OCI-LY1 (cell line): ENCODE results near the gene DPM3.
"Not testable (repeated sequence)": the region's sequence is repeated elsewhere in the genome, so short reads cannot be mapped to it uniquely, and the experiment has no call there.

Experiments used
- H2AFZ ChIP-seq: fragments of 200-600 bp; sonication (generic), shearing (Covaris generic); 2 replicates; pipeline ENCODE4 v1.6.0; 2014; ENCODE audit warnings: antibody characterized with exemption, mild to moderate bottlenecking, low read length
- H3F3A ChIP-seq: fragments of 200-600 bp; sonication (generic), shearing (Covaris generic); 2 replicates; pipeline ENCODE4 v1.6.0; 2014; ENCODE audit warnings: mild to moderate bottlenecking, antibody characterized with exemption, low read length, moderate library complexity; ENCODE audit not compliant: insufficient read depth
- H3K27ac ChIP-seq: fragments of 200-600 bp; sonication (generic); 2 replicates; pipeline ENCODE4 v1.5.1; 2014; ENCODE audit warnings: low read length, mixed run types, mild to moderate bottlenecking, low read depth; ENCODE audit not compliant: poor library complexity, severe bottlenecking
- H3K27me3 ChIP-seq: fragments of 200-600 bp; sonication (generic); 2 replicates; pipeline ENCODE4 v1.6.0; 2014; ENCODE audit warnings: antibody characterized with exemption, mild to moderate bottlenecking, low read length, moderate library complexity; ENCODE audit not compliant: insufficient read depth
- H3K36me3 ChIP-seq: fragments of 200-600 bp; sonication (generic); 2 replicates; pipeline ENCODE4 v1.6.1; 2014; ENCODE audit warnings: mild to moderate bottlenecking, antibody characterized with exemption, low read length, moderate library complexity, mixed read lengths; ENCODE audit not compliant: insufficient read depth
- H3K4me1 ChIP-seq: fragments of 200-600 bp; sonication (generic); 2 replicates; pipeline ENCODE4 v1.5.1; 2014; ENCODE audit warnings: mild to moderate bottlenecking, low read length, moderate library complexity; ENCODE audit not compliant: insufficient read depth, severe bottlenecking
- H3K4me2 ChIP-seq: fragments of 200-600 bp; sonication (generic), shearing (Covaris generic); 2 replicates; pipeline ENCODE4 v1.6.1; 2014; ENCODE audit warnings: low read length
- H3K4me3 ChIP-seq: fragments of 200-600 bp; sonication (generic); 2 replicates; pipeline ENCODE4 v1.5.1; 2014; ENCODE audit warnings: low read length, low read depth, mild to moderate bottlenecking, mixed read lengths; ENCODE audit not compliant: poor library complexity, severe bottlenecking
- H3K79me2 ChIP-seq: fragments of 200-600 bp; shearing (Covaris generic); 2 replicates; pipeline ENCODE4 v1.6.1; 2016; ENCODE audit warnings: mixed run types, low read length, mixed read lengths; ENCODE audit not compliant: insufficient read depth
- H3K9ac ChIP-seq: fragments of 200-600 bp; sonication (generic), shearing (Covaris generic); 2 replicates; pipeline ENCODE4 v1.6.1; 2014; ENCODE audit warnings: mild to moderate bottlenecking, low read length, mixed read lengths
- H3K9me2 ChIP-seq: fragments of 200-600 bp; sonication (generic), shearing (Covaris generic); 2 replicates; pipeline ENCODE4 v1.6.1; 2014; ENCODE audit warnings: low read depth, mild to moderate bottlenecking, low read length, mixed read lengths
- H3K9me3 ChIP-seq: fragments of 200-600 bp; shearing (Covaris generic); 2 replicates; pipeline ENCODE4 v1.6.1; 2014; ENCODE audit warnings: low read length, mixed read lengths
- H4K20me1 ChIP-seq: fragments of 200-600 bp; sonication (generic), shearing (Covaris generic); 2 replicates; pipeline ENCODE4 v1.6.0; 2016; ENCODE audit warnings: mild to moderate bottlenecking, low read length; ENCODE audit not compliant: insufficient read depth
- EZH2 ChIP-seq: fragments of 200-600 bp; sonication (generic), shearing (Covaris generic); IDR thresholded peaks from 2 replicates; pipeline ENCODE4 v1.8.0; 2017; ENCODE audit warnings: borderline replicate concordance, mixed run types, mild to moderate bottlenecking, antibody characterized with exemption, low read length, moderate library complexity, mixed read lengths
- TF ChIP-seq, protein P1 (sequence below): fragments of 200-600 bp; sonication (generic), shearing (Covaris generic); IDR thresholded peaks from 2 replicates; pipeline ENCODE4 v1.5.1; 2017; ENCODE audit warnings: mild to moderate bottlenecking, antibody characterized with exemption, low read length, moderate library complexity, mixed read lengths

Gene DPM3

DNA sequence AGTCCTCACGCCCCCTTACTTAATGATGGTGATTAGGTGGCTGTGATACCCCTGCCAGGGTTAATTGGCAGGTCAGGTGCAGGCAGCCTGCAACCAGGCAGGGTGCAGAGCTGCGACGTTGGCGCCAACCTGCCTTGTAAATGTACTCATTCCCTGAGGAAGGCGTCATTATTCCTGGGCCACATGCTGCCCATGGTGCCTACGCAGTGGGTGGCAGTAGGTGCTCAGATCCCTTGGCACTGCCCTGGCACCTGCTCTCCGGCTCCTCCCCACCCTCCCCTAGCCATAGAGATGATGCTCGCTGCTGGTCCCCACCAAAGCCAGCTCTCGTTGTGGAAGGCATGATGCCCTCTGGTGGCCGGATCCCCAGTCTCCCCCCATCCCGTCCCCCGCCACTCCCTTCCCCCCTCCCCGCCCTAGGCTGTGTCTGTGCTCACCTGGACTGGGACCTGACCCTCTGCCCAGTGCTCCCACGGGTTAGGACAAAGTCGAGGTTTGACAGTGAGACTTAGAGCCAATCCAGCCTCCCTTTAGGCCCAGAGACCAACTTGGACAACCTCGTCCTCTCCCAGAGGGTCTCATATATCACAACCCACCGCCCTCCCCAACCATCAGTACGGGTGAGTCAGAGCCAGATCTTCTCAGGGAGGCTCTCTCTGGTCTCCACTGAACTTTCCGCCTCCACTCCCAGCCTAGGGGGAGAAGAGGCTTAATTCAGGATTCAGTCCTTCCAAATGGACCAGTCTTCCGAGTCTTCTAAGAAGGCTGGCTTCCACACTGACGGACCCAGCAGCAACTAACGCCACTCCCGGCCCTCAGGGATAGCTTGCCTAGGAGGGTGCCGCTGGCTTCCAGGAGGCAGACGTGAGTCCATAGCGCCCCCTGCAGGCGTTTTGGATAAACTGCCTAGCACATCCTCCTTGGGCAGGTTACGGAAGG lies 27.1 kb upstream of the DPM3 start:
- H2AFZ ChIP-seq, result no peak overlapping the region
- peaks cover 17% of the 10 kb centered on the region for H3K36me3 ChIP-seq
- no peaks in the 10 kb centered on the region for H3F3A ChIP-seq
- peaks cover 12% of the 10 kb centered on the region for H3K4me1 ChIP-seq
- no peak for TF ChIP-seq EZH2
- TF ChIP-seq, protein P1, sequence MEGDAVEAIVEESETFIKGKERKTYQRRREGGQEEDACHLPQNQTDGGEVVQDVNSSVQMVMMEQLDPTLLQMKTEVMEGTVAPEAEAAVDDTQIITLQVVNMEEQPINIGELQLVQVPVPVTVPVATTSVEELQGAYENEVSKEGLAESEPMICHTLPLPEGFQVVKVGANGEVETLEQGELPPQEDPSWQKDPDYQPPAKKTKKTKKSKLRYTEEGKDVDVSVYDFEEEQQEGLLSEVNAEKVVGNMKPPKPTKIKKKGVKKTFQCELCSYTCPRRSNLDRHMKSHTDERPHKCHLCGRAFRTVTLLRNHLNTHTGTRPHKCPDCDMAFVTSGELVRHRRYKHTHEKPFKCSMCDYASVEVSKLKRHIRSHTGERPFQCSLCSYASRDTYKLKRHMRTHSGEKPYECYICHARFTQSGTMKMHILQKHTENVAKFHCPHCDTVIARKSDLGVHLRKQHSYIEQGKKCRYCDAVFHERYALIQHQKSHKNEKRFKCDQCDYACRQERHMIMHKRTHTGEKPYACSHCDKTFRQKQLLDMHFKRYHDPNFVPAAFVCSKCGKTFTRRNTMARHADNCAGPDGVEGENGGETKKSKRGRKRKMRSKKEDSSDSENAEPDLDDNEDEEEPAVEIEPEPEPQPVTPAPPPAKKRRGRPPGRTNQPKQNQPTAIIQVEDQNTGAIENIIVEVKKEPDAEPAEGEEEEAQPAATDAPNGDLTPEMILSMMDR, result peak; percentile 88
- no peak overlapping the region for H3K27ac ChIP-seq
- no peak overlapping the region; the same call in 1 of the 2 replicates for H3K9ac ChIP-seq
- peak overlapping the region; percentile 38 for H3K4me2 ChIP-seq
- no peaks in the 10 kb centered on the region for H3K9me3 ChIP-seq
- no peaks in the 10 kb centered on the region for H3K9me2 ChIP-seq
- no peaks in the 10 kb centered on the region for H3K79me2 ChIP-seq
- peak overlapping the region; percentile 6 for H3K4me3 ChIP-seq
- H3K27me3 ChIP-seq, result no peaks in the 10 kb centered on the region; the same call in 1 of the 2 replicates
- H4K20me1 ChIP-seq, result no peaks in the 10 kb centered on the region

DNA sequence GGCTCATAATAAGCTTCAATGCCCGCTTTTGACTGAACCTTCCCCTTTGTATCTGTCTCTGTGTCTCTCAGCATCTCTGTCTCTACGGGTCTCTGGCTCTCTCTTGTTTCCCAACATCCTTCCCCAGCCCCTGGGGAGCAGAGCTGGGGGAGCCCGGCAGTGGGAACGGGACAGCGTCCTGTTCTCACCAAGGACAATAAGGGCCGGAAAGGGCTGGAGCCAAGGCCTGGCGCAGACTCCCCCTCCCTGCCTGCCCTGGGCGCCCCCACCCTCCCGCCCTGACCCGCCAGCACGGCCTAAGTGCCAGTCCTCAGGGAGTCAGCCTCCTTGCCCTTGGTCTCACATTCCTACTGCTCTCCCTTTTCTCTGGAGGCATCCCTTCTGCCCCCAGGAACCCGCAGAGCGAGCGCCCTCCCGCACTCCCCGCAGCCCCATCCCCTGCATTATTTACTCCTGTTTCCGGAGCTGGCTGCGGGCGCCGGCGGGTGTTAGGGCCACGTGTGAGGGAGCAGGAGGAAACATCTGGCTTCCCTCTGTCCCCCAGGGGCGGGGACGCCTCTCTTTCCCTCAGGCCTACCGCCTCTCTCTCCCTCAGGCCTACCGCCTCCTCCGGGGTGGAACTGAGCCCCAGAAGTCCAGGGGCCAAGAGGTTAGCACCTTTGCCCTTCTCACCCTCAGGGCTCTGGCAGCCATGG lies 26.3 kb upstream of the DPM3 start:
- H3K9ac ChIP-seq, result no peak overlapping the region

DNA sequence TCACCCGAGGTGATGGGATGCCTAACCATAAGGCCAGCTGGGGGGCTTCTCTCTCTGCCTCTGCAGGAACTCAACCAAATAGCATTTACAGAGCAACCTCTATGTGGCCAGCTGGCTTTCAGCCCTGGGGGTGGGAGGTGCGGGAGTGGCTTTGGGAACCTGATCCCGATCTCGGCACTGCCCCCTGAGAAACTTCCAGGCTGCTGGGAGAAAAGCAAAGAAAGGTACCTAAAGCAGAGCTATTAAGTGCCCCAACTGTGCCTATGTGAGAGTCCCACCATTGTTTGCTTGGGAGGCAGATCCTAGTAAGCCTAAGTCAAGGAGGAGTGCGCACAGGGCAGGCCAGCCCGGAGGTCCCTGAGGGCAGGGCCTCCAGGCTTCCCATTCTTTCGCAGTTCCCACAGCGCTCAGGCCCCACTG lies 25.7 kb upstream of the DPM3 start:
- Histone ChIP-seq H3K27ac (no peak overlapping the region), H2AFZ (no peak overlapping the region), H3F3A (no peaks in the 10 kb centered on the region), H3K9ac (no peak overlapping the region), H3K4me2 (no peak overlapping the region), H3K4me1 (peaks cover 5% of the 10 kb centered on the region), H3K4me3 (no peak overlapping the region), H3K9me3 (no peaks in the 10 kb centered on the region), H4K20me1 (no peaks in the 10 kb centered on the region), H3K9me2 (no peaks in the 10 kb centered on the region), H3K79me2 (no peaks in the 10 kb centered on the region), H3K27me3 (no peaks in the 10 kb centered on the region; the same call in 1 of the 2 replicates), H3K36me3 (peaks cover 17% of the 10 kb centered on the region)
- TF ChIP-seq, protein P1, result no peak
- no peak for TF ChIP-seq EZH2

More for the DNA sequence above, 26.3 kb upstream of the DPM3 start:
- Histone ChIP-seq H4K20me1 (no peaks in the 10 kb centered on the region), H3K27ac (no peak overlapping the region), H3K36me3 (peaks cover 17% of the 10 kb centered on the region), H2AFZ (no peak overlapping the region), H3F3A (no peaks in the 10 kb centered on the region), H3K79me2 (no peaks in the 10 kb centered on the region), H3K4me3 (no peak overlapping the region), H3K4me1 (peaks cover 5% of the 10 kb centered on the region), H3K27me3 (no peaks in the 10 kb centered on the region; the same call in 1 of the 2 replicates), H3K9me3 (no peaks in the 10 kb centered on the region), H3K4me2 (no peak overlapping the region), H3K9me2 (no peaks in the 10 kb centered on the region)
- TF ChIP-seq, protein P1, result no peak
- no peak for TF ChIP-seq EZH2

DNA sequence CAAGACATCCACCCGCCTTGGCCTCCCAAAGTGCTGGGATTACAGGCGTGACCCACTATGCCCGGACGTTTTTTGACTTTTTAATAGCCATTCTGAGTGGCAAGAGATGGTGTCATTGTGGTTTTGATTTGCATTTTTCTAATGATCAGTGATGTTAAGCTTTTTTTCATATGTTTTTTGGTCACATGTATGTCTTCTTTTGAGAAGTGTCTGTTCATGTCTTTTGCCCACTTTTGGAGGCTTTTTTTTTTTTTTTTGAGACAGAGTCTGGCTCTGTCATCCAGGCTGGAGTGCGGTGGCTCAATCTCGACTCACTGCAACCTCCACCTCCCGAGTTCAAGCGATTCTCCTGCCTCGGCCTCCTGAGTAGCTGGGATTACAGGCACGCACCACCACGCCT lies 24.3 kb upstream of the DPM3 start:
- H3F3A ChIP-seq, H2AFZ ChIP-seq, H3K4me1 ChIP-seq, H4K20me1 ChIP-seq, H3K9me3 ChIP-seq, H3K27ac ChIP-seq, H3K4me2 ChIP-seq, H3K79me2 ChIP-seq, H3K27me3 ChIP-seq, H3K4me3 ChIP-seq, H3K9ac ChIP-seq, H3K9me2 ChIP-seq: not testable (repeated sequence)
- peaks cover 10% of the 10 kb centered on the region for H3K36me3 ChIP-seq

DNA sequence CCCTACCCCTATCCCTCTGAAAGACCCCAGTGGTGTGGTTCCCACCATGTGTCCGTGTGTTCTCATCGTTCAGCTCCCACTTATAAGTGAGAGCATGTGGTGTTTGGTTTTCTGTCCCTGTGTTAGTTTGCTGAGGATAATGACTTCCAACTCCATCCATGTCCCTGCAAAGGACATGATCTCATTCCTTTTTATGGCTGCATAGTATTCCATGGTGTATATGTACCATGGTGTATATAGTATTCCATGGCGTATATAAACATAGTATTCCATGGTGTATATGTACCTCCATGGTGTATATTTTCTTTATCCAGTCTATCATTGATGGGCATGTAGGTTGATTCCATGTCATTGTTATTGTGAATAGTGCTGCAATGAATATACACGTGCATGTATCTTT lies 23.5 kb upstream of the DPM3 start:
- H3K9me2 ChIP-seq, H3K9ac ChIP-seq, H3K79me2 ChIP-seq, H4K20me1 ChIP-seq, H3K4me1 ChIP-seq, H2AFZ ChIP-seq, H3K27ac ChIP-seq, H3K27me3 ChIP-seq, H3K36me3 ChIP-seq, H3K9me3 ChIP-seq, H3K4me3 ChIP-seq, H3F3A ChIP-seq, H3K4me2 ChIP-seq: not testable (repeated sequence)
